HCT116 (cell line): Measurements from ENCODE around the gene NPDC1. TPM values are rescaled to one million over a fixed set of nuclear protein-coding genes. Genes with fewer than 3 reads are reported as not detected.

Experiments
- ATAC-seq: fragments of 200-7000 bp; cut with Tn5 transposase; 2 replicates; pipeline ENCODE4 v1.9.1; 2020; ENCODE audit warnings: mild to moderate bottlenecking, moderate library complexity
- BruUV-seq: library from RNA; stranded (reverse); fragments of 400-500 nt; replicated peaks from 2 replicates; lab custom pipeline; 2021; lab: Mats Ljungman, UMichigan
- CTCF ChIA-PET: fragments of 300-600 bp; sonication (Branson Sonifier 250); formaldehyde crosslinking; loops from one replicate; lab custom pipeline; 2021; ENCODE audit warnings: antibody characterized with exemption; lab: Charles Lee
- POLR2A ChIA-PET: fragments of 300-600, 350-600 bp; sonication (Branson Sonifier 250); formaldehyde crosslinking; loops from one replicate; lab custom pipeline; 2021; ENCODE audit warnings: antibody characterized with exemption; lab: Charles Lee
- RAD21 ChIA-PET, 2 experiments: fragments of 300-600 bp; sonication (Branson Sonifier 250); formaldehyde crosslinking; loops; one replicate each; lab custom pipeline; 2023; ENCODE audit warnings: low total read pairs in 2 of 2; ENCODE audit not compliant: uncharacterized antibody in 2 of 2, unreplicated experiment in 2 of 2, low non-redundant PET in 1 of 2; lab: Charles Lee
- DNase-seq: peaks from one replicate; pipeline ENCODE4 v3.0.0-alpha.2; 2010; ENCODE audit warnings: low read depth, low spot score
- H2AFZ ChIP-seq: fragments of 200-600 bp; shearing (Covaris generic), sonication (generic); 2 replicates; pipeline ENCODE4 v1.6.1; 2017; ENCODE audit warnings: low read depth, mixed run types, mixed read lengths, antibody characterized with exemption, low read length; ENCODE audit not compliant: poor library complexity, severe bottlenecking
- H3K27ac ChIP-seq: 2 replicates; pipeline ENCODE4 v1.5.1; 2012; ENCODE audit warnings: low read depth, low read length
- H3K27me3 ChIP-seq: fragments of 200-600 bp; sonication (generic); 2 replicates; pipeline ENCODE4 v1.6.1; 2016; ENCODE audit warnings: mixed run types, low read length, mixed read lengths; ENCODE audit not compliant: insufficient read depth
- H3K36me3 ChIP-seq, 2 experiments: fragments of 200-500 bp in 1 of 2; fragments of 200-600 bp in 1 of 2; sonication (Bioruptor generic) in 1 of 2; sonication (generic) in 1 of 2; 2 replicates each; pipeline versions ENCODE4 v1.5.1 to v1.6.1; 2014 to 2016; ENCODE audit warnings: low read length in 2 of 2, inconsistent platforms in 1 of 2, mixed read lengths in 1 of 2, mixed run types in 1 of 2; ENCODE audit not compliant: insufficient read depth in 2 of 2, control insufficient read depth in 1 of 2
- H3K4me1 ChIP-seq, 2 experiments: fragments of 200-600 bp in 1 of 2; sonication (generic) in 1 of 2; 2 replicates each; pipeline versions ENCODE4 v1.5.1 to v1.6.1; 2012 to 2017; ENCODE audit warnings: low read length in 2 of 2, inconsistent platforms in 1 of 2, mild to moderate bottlenecking in 1 of 2, mixed read lengths in 1 of 2, mixed run types in 1 of 2, moderate library complexity in 1 of 2; ENCODE audit not compliant: insufficient read depth in 2 of 2, control insufficient read depth in 1 of 2
- H3K4me2 ChIP-seq: fragments of 200-600 bp; sonication (generic); 2 replicates; pipeline ENCODE4 v1.6.1; 2017; ENCODE audit warnings: mixed run types, low read length, mixed read lengths
- H3K4me3 ChIP-seq, 2 experiments: fragments of 200-600 bp in 1 of 2; sonication (generic) in 1 of 2; replicated peaks in 1 of 2; 2 replicates each; pipeline ENCODE4 v1.5.1; 2011 to 2016; ENCODE audit warnings: low read length in 2 of 2, control low read depth in 1 of 2, low read depth in 1 of 2, mild to moderate bottlenecking in 1 of 2, mixed read lengths in 1 of 2, mixed run types in 1 of 2
- H3K79me2 ChIP-seq: fragments of 200-600 bp; sonication (generic); 2 replicates; pipeline ENCODE4 v1.6.1; 2017; ENCODE audit warnings: mild to moderate bottlenecking, mixed run types, low read length, moderate library complexity, mixed read lengths; ENCODE audit not compliant: insufficient read depth
- H3K9ac ChIP-seq: fragments of 200-600 bp; sonication (generic); 2 replicates; pipeline ENCODE4 v1.6.1; 2016; ENCODE audit warnings: low read length, mixed read lengths
- H3K9me2 ChIP-seq: fragments of 200-600 bp; sonication (generic), shearing (Covaris generic); 2 replicates; pipeline ENCODE4 v1.6.1; 2017; ENCODE audit warnings: mixed run types, mild to moderate bottlenecking, moderate library complexity; ENCODE audit not compliant: insufficient read depth
- H3K9me3 ChIP-seq, 2 experiments: fragments of 200-500 bp in 1 of 2; fragments of 200-600 bp in 1 of 2; sonication (Bioruptor generic) in 1 of 2; sonication (generic) in 1 of 2; 2 replicates each; pipeline ENCODE4 v1.6.1; 2014 to 2017; ENCODE audit warnings: low read length in 2 of 2, mixed read lengths in 2 of 2, inconsistent platforms in 1 of 2, low read depth in 1 of 2, mild to moderate bottlenecking in 1 of 2, mixed run types in 1 of 2, moderate library complexity in 1 of 2; ENCODE audit not compliant: control insufficient read depth in 1 of 2, insufficient read depth in 1 of 2
- H4K20me1 ChIP-seq: fragments of 200-600 bp; sonication (generic), shearing (Covaris generic); 2 replicates; pipeline ENCODE4 v1.6.1; 2017; ENCODE audit warnings: mixed run types, mild to moderate bottlenecking, moderate library complexity; ENCODE audit not compliant: insufficient read depth
- ATF3 ChIP-seq: IDR thresholded peaks from 2 replicates; pipeline ENCODE4 v1.6.1; 2012
- CEBPB ChIP-seq: IDR thresholded peaks from 2 replicates; pipeline ENCODE4 v1.6.1; 2012; ENCODE audit warnings: low read depth
- ELF1 ChIP-seq: IDR thresholded peaks from 2 replicates; pipeline ENCODE4 v1.6.1; 2012; ENCODE audit warnings: low read depth, borderline replicate concordance
- EZH2 ChIP-seq: fragments of 200-600 bp; sonication (generic); IDR thresholded peaks from 2 replicates; pipeline ENCODE4 v1.6.1; 2017; ENCODE audit warnings: antibody characterized with exemption, mixed run types
- EZH2phosphoT487 ChIP-seq: fragments of 200-600 bp; IDR thresholded peaks from 2 replicates; pipeline ENCODE4 v1.6.1; 2018; ENCODE audit warnings: antibody characterized with exemption, borderline replicate concordance
- FOSL1 ChIP-seq: IDR thresholded peaks from 2 replicates; pipeline ENCODE4 v1.6.1; 2012; ENCODE audit warnings: low read depth
- MAX ChIP-seq: IDR thresholded peaks from 2 replicates; pipeline ENCODE4 v1.6.1; 2012
- POLR2A ChIP-seq: IDR thresholded peaks from 2 replicates; pipeline ENCODE4 v1.7.0; 2011; ENCODE audit warnings: borderline replicate concordance; ENCODE audit not compliant: insufficient read depth, insufficient read length; ENCODE audit errors: extremely low read depth
- RAD21 ChIP-seq: IDR thresholded peaks from 2 replicates; pipeline ENCODE4 v1.6.1; 2012; ENCODE audit warnings: low read depth, mild to moderate bottlenecking
- REST ChIP-seq: IDR thresholded peaks from 2 replicates; pipeline ENCODE4 v1.6.1; 2012; ENCODE audit warnings: low read depth
- SIN3A ChIP-seq: IDR thresholded peaks from 2 replicates; pipeline ENCODE4 v1.6.1; 2012; ENCODE audit warnings: low read depth
- SP1 ChIP-seq: IDR thresholded peaks from 2 replicates; pipeline ENCODE4 v1.6.1; 2012; ENCODE audit warnings: low read depth
- SRF ChIP-seq: IDR thresholded peaks from 2 replicates; pipeline ENCODE4 v1.6.1; 2012; ENCODE audit warnings: low read depth
- YY1 ChIP-seq: IDR thresholded peaks from 2 replicates; pipeline ENCODE4 v1.6.1; 2011; ENCODE audit warnings: low read length, low read depth, moderate library complexity, mild to moderate bottlenecking; ENCODE audit not compliant: insufficient replicate concordance; ENCODE audit errors: extremely low read depth
- ZBTB33 ChIP-seq: IDR thresholded peaks from 2 replicates; pipeline ENCODE4 v1.6.1; 2011; ENCODE audit warnings: mild to moderate bottlenecking, low read length, moderate library complexity; ENCODE audit not compliant: insufficient replicate concordance; ENCODE audit errors: extremely low read depth
- ZFX ChIP-seq: fragments of 450-650 bp; IDR thresholded peaks from 2 replicates; pipeline ENCODE4 v1.6.1; 2017
- ZNF274 ChIP-seq: fragments of 200-500 bp; sonication (Bioruptor generic); IDR thresholded peaks from 2 replicates; pipeline ENCODE4 v1.6.1; 2014; ENCODE audit warnings: mild to moderate bottlenecking, low read depth, low read length, inconsistent platforms
- intact Hi-C: fragments of 100-400 bp; cut with micrococcal nuclease; formaldehyde crosslinking; loops from 2 replicates; pipeline ENCODE4 v1.10.0; 2022
- total RNA-seq: library from RNA; stranded (reverse); gene quantifications from one replicate; pipeline ENCODE4 v1.2.1, GENCODE V29; 2021; ENCODE audit not compliant: unreplicated experiment

The NPDC1 gene
- total RNA-seq, 1 experiment from 2014 or later: 98.8 TPM

GRCh38 chr9:137023157-137023556 is 22.8 kb downstream of the NPDC1 start:
- H3K9me3 ChIP-seq: no peaks in the 10 kb centered on the region
- H3K27me3 ChIP-seq: no peaks in the 10 kb centered on the region
- no peak overlapping the region for H3K9ac ChIP-seq
- ATAC-seq (no peak), DNase-seq (no peak)
- no peak for TF ChIP-seq EZH2phosphoT487
- no peak for TF ChIP-seq CEBPB
- TF ChIP-seq ATF3: no peak
- TF ChIP-seq RAD21: no peak
- no peak for TF ChIP-seq FOSL1
- no peak for TF ChIP-seq EZH2
- TF ChIP-seq MAX: no peak
- TF ChIP-seq REST: no peak
- TF ChIP-seq ZNF274: no peak
- TF ChIP-seq SRF: no peak
- no peak for TF ChIP-seq ELF1
- TF ChIP-seq ZBTB33: no peak
- TF ChIP-seq SP1: no peak
- no peak for TF ChIP-seq POLR2A
- TF ChIP-seq SIN3A: no peak
- TF ChIP-seq YY1: no peak
- TF ChIP-seq ZFX: no peak
- no peaks in the 10 kb centered on the region for H4K20me1 ChIP-seq
- no peaks in the 10 kb centered on the region for H3K9me2 ChIP-seq
- peak overlapping the region; percentile 47; the same call in 1 of the 2 replicates for H3K27ac ChIP-seq
- H3K4me3 ChIP-seq: no peak overlapping the region
- intact Hi-C loops: no loop called here
- peaks cover 0 to 3% of the 10 kb centered on the region in 2 experiments; a peak in 1 of 4 replicates for H3K36me3 ChIP-seq
- ChIA-PET CTCF (interaction anchor here (1.8 kb wide), 1 partner anchor 12 kb away, joined by 14 read pairs; no protein-coding TSS in a partner anchor), RAD21 (interaction anchor here in 1 of 2 experiments (0.6 kb wide), 1 partner anchor 140 kb away, joined by 3 read pairs; no protein-coding TSS in a partner anchor), POLR2A (no interaction called here)
- peaks cover 28 to 40% of the 10 kb centered on the region in 2 experiments; a peak in 3 of 4 replicates for H3K4me1 ChIP-seq
- peaks cover 31% of the 10 kb centered on the region for H3K79me2 ChIP-seq
- no peak overlapping the region for H3K4me2 ChIP-seq
- no TSS peak for BruUV-seq
- no peak overlapping the region for H2AFZ ChIP-seq
